ENCODE results near the gene MYO1E. TPM values are rescaled to one million over a fixed set of nuclear protein-coding genes. Genes with fewer than 3 reads are reported as not detected.

MYO1E gene
- total and polyA plus RNA-seq, 2 donors from 2014 or later, result 41.9 to 198 TPM

DNA sequence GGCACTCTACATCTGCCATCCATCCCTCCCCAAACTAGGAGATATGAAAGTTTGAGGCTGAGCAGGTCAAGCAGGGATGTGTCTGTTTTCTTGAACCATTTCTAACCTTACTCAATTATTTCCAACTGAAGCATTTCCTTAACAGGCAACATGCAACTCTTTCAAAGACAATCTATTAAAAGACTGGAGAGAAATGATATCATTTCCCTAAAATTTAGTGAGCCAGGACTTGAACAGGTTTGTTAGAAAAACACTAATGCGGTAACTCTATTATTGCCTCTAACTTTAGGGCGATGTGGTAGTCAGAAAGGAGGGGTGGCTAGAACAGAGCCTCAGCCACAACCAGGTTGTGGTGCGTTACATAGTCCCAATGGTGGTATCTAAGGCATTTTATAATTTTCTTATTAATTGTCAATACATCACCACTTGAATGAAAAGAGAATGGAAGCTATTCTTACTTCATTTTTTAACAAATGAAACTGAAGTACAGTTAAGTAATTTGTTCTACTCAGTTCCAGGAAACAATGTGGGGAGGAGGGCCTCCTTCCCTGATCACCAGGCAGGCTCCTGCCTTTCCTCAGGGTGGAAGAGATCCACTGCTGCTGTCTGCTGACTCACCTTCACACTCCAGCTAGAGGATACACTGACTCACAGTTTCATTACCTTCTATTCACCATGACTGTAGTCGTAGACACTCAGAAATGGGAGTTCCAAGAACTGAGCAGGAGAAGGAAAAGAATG is 22.8 kb downstream of the MYO1E start:
- H3K27me3 ChIP-seq (ENCODE audit: control insufficient read depth, insufficient read depth, low read length), result no peaks in the 10 kb centered on the region
- intact Hi-C loops (cut with DNase I), result loop anchor here (10.0 kb wide), 1 partner anchor 45 kb away; no protein-coding TSS in a partner anchor
- no peaks in the 10 kb centered on the region for H3K36me3 ChIP-seq (ENCODE audit: control insufficient read depth in 2 of 3, insufficient read depth in 3 of 3, low read length in 3 of 3)
- no peaks in the 10 kb centered on the region for H3K9me3 ChIP-seq (ENCODE audit: control insufficient read depth in 2 of 3, insufficient read depth in 1 of 3, low read length in 3 of 3)
- peaks cover 0 to 5% (median 0%) of the 10 kb centered on the region in 3 donors for H3K4me1 ChIP-seq (ENCODE audit: control insufficient read depth in 2 of 3, insufficient read depth in 2 of 3, low read depth in 1 of 3, low read length in 3 of 3)
- TF ChIP-seq, protein P1, sequence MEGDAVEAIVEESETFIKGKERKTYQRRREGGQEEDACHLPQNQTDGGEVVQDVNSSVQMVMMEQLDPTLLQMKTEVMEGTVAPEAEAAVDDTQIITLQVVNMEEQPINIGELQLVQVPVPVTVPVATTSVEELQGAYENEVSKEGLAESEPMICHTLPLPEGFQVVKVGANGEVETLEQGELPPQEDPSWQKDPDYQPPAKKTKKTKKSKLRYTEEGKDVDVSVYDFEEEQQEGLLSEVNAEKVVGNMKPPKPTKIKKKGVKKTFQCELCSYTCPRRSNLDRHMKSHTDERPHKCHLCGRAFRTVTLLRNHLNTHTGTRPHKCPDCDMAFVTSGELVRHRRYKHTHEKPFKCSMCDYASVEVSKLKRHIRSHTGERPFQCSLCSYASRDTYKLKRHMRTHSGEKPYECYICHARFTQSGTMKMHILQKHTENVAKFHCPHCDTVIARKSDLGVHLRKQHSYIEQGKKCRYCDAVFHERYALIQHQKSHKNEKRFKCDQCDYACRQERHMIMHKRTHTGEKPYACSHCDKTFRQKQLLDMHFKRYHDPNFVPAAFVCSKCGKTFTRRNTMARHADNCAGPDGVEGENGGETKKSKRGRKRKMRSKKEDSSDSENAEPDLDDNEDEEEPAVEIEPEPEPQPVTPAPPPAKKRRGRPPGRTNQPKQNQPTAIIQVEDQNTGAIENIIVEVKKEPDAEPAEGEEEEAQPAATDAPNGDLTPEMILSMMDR (IDR thresholded peaks at IDR 0.05; ENCODE audit: borderline replicate concordance, extremely low read depth, insufficient read depth), result no peak
- no peak overlapping the region for H3K9ac ChIP-seq (ENCODE audit: low read length in 3 of 3)
- H3K4me3 ChIP-seq (ENCODE audit: low read length in 3 of 3), result no peak overlapping the region
- peak overlapping the region in 1 of 2 donors; percentile 28 for H3K27ac ChIP-seq (ENCODE audit: low read depth in 2 of 2, low read length in 2 of 2)
- FAIRE-seq, result no peak
- no peak for DNase-seq

DNA sequence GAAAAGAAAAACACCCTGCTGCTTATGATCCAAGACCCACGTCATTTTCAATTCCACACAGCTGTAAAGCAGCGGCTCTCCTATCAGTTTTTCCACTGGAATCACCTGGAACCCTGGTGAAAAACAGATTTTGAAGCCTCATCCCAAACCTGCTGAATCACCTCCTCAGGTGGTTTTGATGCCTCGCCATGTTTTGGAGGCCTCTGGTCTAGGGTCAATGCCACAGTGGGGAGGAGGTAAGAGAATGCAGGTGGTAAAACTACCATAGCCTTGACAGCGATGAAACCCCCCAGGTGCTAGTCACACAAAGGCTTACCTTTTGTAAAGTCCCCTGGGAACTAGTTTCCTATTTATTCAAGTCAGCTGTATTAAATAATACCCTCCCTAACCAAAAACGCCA is 24.8 kb downstream of the MYO1E start:
- no peak for FAIRE-seq
- H3K4me3 ChIP-seq (ENCODE audit: low read length in 3 of 3), result no peak overlapping the region
- no peak overlapping the region for H3K27ac ChIP-seq (ENCODE audit: low read depth in 2 of 2, low read length in 2 of 2)
- no peaks in the 10 kb centered on the region for H3K36me3 ChIP-seq (ENCODE audit: control insufficient read depth in 2 of 3, insufficient read depth in 3 of 3, low read length in 3 of 3)
- TF ChIP-seq, protein P1 (IDR thresholded peaks at IDR 0.05; ENCODE audit: borderline replicate concordance, extremely low read depth, insufficient read depth), result no peak
- no peaks in the 10 kb centered on the region for H3K27me3 ChIP-seq (ENCODE audit: control insufficient read depth, insufficient read depth, low read length)
- H3K4me1 ChIP-seq (ENCODE audit: control insufficient read depth in 2 of 3, insufficient read depth in 2 of 3, low read depth in 1 of 3, low read length in 3 of 3), result peaks cover 0 to 5% (median 0%) of the 10 kb centered on the region in 3 donors
- DNase-seq, result no peak
- intact Hi-C loops (cut with DNase I), result no loop called here
- H3K9me3 ChIP-seq (ENCODE audit: control insufficient read depth in 2 of 3, insufficient read depth in 1 of 3, low read length in 3 of 3), result no peaks in the 10 kb centered on the region
- H3K9ac ChIP-seq (ENCODE audit: low read length in 3 of 3), result no peak overlapping the region

DNA sequence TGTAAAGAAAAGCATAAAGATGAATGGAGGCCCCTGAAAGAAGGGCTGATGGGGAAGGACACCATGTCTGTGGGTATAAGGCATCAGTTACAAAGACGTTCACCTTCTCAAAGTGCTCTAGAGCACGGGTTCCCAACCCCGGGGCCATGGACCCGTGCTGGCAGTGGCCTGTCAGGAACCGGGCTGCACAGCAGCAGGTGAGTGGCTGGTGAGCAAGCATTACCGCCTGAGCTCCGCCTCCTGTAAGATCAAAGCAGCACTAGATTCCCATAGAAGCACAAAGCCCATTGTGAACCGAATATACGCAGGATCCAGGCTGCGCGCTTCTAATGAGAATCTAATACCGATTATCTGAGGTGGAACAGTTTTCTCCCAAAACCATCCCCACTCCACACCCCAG is 25.7 kb downstream of the MYO1E start:
- Histone ChIP-seq H3K36me3 (ENCODE audit: control insufficient read depth in 2 of 3, insufficient read depth in 3 of 3, low read length in 3 of 3) (no peaks in the 10 kb centered on the region), H3K4me1 (ENCODE audit: control insufficient read depth in 2 of 3, insufficient read depth in 2 of 3, low read depth in 1 of 3, low read length in 3 of 3) (no peaks in the 10 kb centered on the region), H3K9ac (ENCODE audit: low read length in 3 of 3) (no peak overlapping the region), H3K4me3 (ENCODE audit: low read length in 3 of 3) (no peak overlapping the region), H3K27ac (ENCODE audit: low read depth in 2 of 2, low read length in 2 of 2) (no peak overlapping the region), H3K9me3 (ENCODE audit: control insufficient read depth in 2 of 3, insufficient read depth in 1 of 3, low read length in 3 of 3) (no peaks in the 10 kb centered on the region), H3K27me3 (ENCODE audit: control insufficient read depth, insufficient read depth, low read length) (no peaks in the 10 kb centered on the region)
- FAIRE-seq (no peak), DNase-seq (no peak)
- TF ChIP-seq, protein P1 (IDR thresholded peaks at IDR 0.05; ENCODE audit: borderline replicate concordance, extremely low read depth, insufficient read depth), result no peak
- intact Hi-C loops (cut with DNase I), result no loop called here

All from kidney (tissue), 14 donors.